Muscle of back (tissue), 11 donors: ENCODE measurements around the gene ZSCAN22. TPM values are rescaled to one million over a fixed set of nuclear protein-coding genes. Genes with fewer than 3 reads are reported as not detected.

Experiments
- DNase-seq, 3 donors: peaks; one replicate each; pipeline versions ENCODE4 v3.0.0 to v3.0.0-alpha.2; 2013
- polyA plus RNA-seq, 10 donors: library from polyadenylated mRNA; unstranded; fragments of 120-200 nt; gene quantifications; one replicate each; pipeline ENCODE4 v1.2.1, GENCODE V29; 2013; ENCODE audit not compliant: insufficient read length in 10 of 10

ZSCAN22 gene
- polyA plus RNA-seq, 10 donors, result 2.7 to 3.4 (median 2.9) TPM

GRCh38 chr19:58351558-58351878 is 24.7 kb downstream of the ZSCAN22 start:
- no peak for DNase-seq

GRCh38 chr19:58351990-58352755 is 25.4 kb downstream of the ZSCAN22 start:
- no peak for DNase-seq

GRCh38 chr19:58352760-58353671 is 26.2 kb downstream of the ZSCAN22 start, which contains the start of gene A1BG:
Gene A1BG, minus strand, starts transcription at chr19:58353492. Its CDS starts 55 bp downstream, at chr19:58353437.
- DNase-seq, result no peak

GRCh38 chr19:58353717-58354477 is 27.1 kb downstream of the ZSCAN22 start:
- DNase-seq, result no peak

- DNase-seq, result no peak
Measured at GRCh38 chr19:58354478-58355030, 27.8 kb downstream of the ZSCAN22 start.

- no peak for DNase-seq
Measured at GRCh38 chr19:58355215-58355796, 28.5 kb downstream of the ZSCAN22 start.

GRCh38 chr19:58355908-58356765 is 29.3 kb downstream of the ZSCAN22 start:
- DNase-seq, result peak in 2 of 3 donors; percentile 30 to 79

- DNase-seq, result peak in 2 of 3 donors; percentile 34 to 77
Measured at GRCh38 chr19:58356766-58357480, 30.1 kb downstream of the ZSCAN22 start.

- no peak for DNase-seq
Measured at GRCh38 chr19:58357481-58358145, 30.8 kb downstream of the ZSCAN22 start.

- DNase-seq, result no peak
Measured at GRCh38 chr19:58361900-58362271, 35.1 kb downstream of the ZSCAN22 start.

GRCh38 chr19:58362272-58362994 is 35.6 kb downstream of the ZSCAN22 start, which contains the start of gene ZNF497:
Gene ZNF497, minus strand, starts transcription at chr19:58362751. Its CDS starts 5,116 bp downstream, at chr19:58357635.
- peak; percentile 95 to 99 (median 97) for DNase-seq

GRCh38 chr19:58364146-58364545 is 37.4 kb downstream of the ZSCAN22 start:
- DNase-seq, result no peak

- DNase-seq, result no peak
Measured at GRCh38 chr19:58366585-58367430, 40.0 kb downstream of the ZSCAN22 start.

GRCh38 chr19:58367698-58368454 is 41.1 kb downstream of the ZSCAN22 start:
- DNase-seq, result no peak

- DNase-seq, result no peak
Measured at GRCh38 chr19:58368561-58369360, 42.0 kb downstream of the ZSCAN22 start.
